ENCODE measurements around the gene VWA2. TPM values are rescaled to one million over a fixed set of nuclear protein-coding genes. Genes with fewer than 3 reads are reported as not detected.

Gene VWA2
- total and polyA plus RNA-seq, 7 experiments from 2014 or later, result 0.11 to 0.27 TPM; not detected in 5

DNA sequence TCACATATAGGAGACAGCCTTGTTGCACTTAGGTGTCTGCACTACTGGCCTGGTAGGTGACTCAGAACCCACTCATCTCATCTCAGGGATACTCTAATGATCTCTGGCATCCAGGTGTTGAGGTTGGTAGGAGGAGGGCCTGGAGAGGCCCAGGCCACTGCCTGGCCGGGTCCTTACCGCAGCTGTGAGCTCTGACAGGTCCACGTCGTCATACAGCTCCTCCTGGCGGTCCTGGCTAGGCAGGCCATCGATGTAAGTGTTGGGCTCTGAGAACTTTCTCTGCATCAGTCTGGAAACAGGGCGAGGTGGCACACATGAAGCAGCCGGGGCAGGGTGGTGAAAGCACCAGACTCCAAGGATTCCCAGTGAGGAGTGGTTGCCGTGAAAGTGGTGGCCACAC is 62.1 kb downstream of the VWA2 start:
- no peak overlapping the region for H3K4me3 ChIP-seq (ENCODE audit: low read length)
- POLR2A ChIA-PET, result no interaction called here
- Mint-ChIP-seq H3K27me3 (no peaks in the 10 kb centered on the region), H3K9me3 (peaks cover 0 to 7% (median 2%) of the 10 kb centered on the region in 11 donors), H3K4me3 (no peak overlapping the region), H3K36me3 (peaks cover 4 to 37% (median 16%) of the 10 kb centered on the region in 5 donors), H3K4me1 (peaks cover 9 to 13% (median 10%) of the 10 kb centered on the region in 7 donors), H3K27ac (no peak overlapping the region)
- no peaks in the 10 kb centered on the region for H3K27me3 ChIP-seq (ENCODE audit: control insufficient read depth in 2 of 2, insufficient read depth in 2 of 2, low read length in 2 of 2)
- intact Hi-C loops (cut with micrococcal nuclease), result loop anchor here (5.0 kb wide), 4 partner anchors 136 to 576 kb away; no protein-coding TSS in a partner anchor
- H3K27ac ChIP-seq (ENCODE audit: low read depth, low read length), result no peak overlapping the region
- no peak for ATAC-seq
- H3K4me1 ChIP-seq (ENCODE audit: control insufficient read depth in 2 of 2, insufficient read depth in 2 of 2, low read length in 2 of 2), result peaks cover 4 to 5% of the 10 kb centered on the region in 2 donors
- CTCF ChIA-PET, result no interaction called here
- peaks cover 0 to 14% (median 0%) of the 10 kb centered on the region in 3 experiments for H3K36me3 ChIP-seq (ENCODE audit: control insufficient read depth in 2 of 3, insufficient read depth in 3 of 3, low read length in 3 of 3)
- H3K9me3 ChIP-seq (ENCODE audit: control insufficient read depth in 2 of 3, low read length in 3 of 3), result peaks cover 0 to 6% (median 0%) of the 10 kb centered on the region in 3 experiments
- no peak for DNase-seq

DNA sequence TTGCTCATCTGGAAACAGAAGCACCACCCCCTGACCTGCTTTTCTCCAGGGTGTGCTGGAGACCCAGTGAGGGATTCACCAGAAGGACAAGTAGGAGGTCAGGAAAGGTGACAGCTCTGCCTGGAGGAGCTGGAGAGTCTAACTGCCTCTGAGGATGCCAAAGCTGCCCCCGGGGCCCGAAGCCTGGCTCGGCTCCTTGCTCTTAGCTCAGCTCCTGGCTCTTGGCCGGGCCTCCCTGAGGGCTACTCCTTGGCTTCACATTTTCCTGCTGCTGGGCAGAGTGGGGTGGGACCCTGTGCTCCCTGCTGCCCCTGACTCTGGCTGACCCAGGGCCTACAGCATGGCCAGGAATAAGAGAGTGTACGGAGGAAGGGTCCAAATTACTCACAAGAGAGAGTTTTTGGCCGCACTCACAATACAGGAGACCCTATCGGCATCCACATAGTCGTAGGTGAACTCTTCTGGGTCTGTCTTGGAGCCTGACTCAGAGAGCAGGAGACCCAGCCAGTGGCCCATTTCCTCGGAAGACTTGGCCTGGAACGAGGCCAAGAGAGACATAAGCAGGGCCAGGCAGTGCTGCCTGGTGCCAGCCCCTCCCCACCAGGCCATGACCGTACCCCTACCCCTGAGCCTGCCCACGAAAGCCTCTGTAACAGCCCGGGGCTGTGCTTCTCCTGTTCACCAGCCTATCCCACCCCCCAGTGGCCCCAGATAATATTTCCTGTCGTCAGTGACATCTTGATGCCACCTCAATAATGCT is 63.1 kb downstream of the VWA2 start:
- peaks cover 4 to 5% of the 10 kb centered on the region in 2 donors for H3K4me1 ChIP-seq (ENCODE audit: control insufficient read depth in 2 of 2, insufficient read depth in 2 of 2, low read length in 2 of 2)
- no peak overlapping the region for H3K4me3 ChIP-seq (ENCODE audit: low read length)
- H3K27ac ChIP-seq (ENCODE audit: low read depth, low read length), result no peak overlapping the region
- H3K4me1 Mint-ChIP-seq, result peaks cover 9 to 13% (median 10%) of the 10 kb centered on the region in 7 donors
- H3K36me3 Mint-ChIP-seq, result peaks cover 0 to 27% (median 8%) of the 10 kb centered on the region in 5 donors
- ATAC-seq, result no peak
- H3K27me3 Mint-ChIP-seq, result no peaks in the 10 kb centered on the region
- no peak overlapping the region for H3K4me3 Mint-ChIP-seq
- H3K9me3 ChIP-seq (ENCODE audit: control insufficient read depth in 2 of 3, low read length in 3 of 3), result no peaks in the 10 kb centered on the region
- no peaks in the 10 kb centered on the region for H3K27me3 ChIP-seq (ENCODE audit: control insufficient read depth in 2 of 2, insufficient read depth in 2 of 2, low read length in 2 of 2)
- peak overlapping the region in 1 of 9 donors; percentile 65 for H3K27ac Mint-ChIP-seq
- ChIA-PET CTCF (interaction anchor here (0.7 to 3.7 kb wide), 2 partner anchors 482 to 1566 kb away, joined by 3 to 66 read pairs; no protein-coding TSS in a partner anchor), POLR2A (no interaction called here)
- no peak for DNase-seq
- H3K36me3 ChIP-seq (ENCODE audit: control insufficient read depth in 2 of 3, insufficient read depth in 3 of 3, low read length in 3 of 3), result peaks cover 0 to 6% (median 0%) of the 10 kb centered on the region in 3 experiments
- H3K9me3 Mint-ChIP-seq, result peaks cover 0 to 3% (median 0%) of the 10 kb centered on the region in 11 donors
- intact Hi-C loops (cut with micrococcal nuclease), result loop anchor here (5.0 kb wide), 4 partner anchors 135 to 575 kb away; no protein-coding TSS in a partner anchor

DNA sequence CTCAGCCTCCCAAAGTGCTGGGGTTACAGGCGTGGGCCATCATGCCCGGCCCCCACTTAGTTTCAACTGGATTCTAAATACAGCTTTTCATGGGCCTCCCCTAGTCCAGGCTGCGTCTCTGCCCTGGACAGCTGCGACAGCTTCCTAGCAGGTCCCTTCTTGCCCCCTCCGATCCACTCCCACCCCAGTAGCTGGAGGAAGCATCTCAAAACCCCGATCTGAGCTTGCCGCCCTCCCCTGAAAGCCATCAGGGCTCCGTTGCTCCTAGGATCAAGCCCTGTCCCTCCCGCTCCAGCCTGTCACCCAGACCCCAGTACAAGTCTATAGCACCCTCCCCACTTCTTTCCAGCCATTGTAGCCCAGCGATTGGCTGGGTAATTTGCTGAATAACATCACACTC is 64.5 kb downstream of the VWA2 start:
- H3K36me3 ChIP-seq (ENCODE audit: control insufficient read depth in 2 of 3, insufficient read depth in 3 of 3, low read length in 3 of 3), result no peaks in the 10 kb centered on the region
- peak overlapping the region in 3 of 9 donors; percentile 46 to 72 (median 68) for H3K27ac Mint-ChIP-seq
- ATAC-seq (no peak), DNase-seq (no peak)
- no peak overlapping the region for H3K27ac ChIP-seq (ENCODE audit: low read depth, low read length)
- H3K27me3 Mint-ChIP-seq, result no peaks in the 10 kb centered on the region
- peaks cover 0 to 18% (median 4%) of the 10 kb centered on the region in 5 donors for H3K36me3 Mint-ChIP-seq
- H3K9me3 ChIP-seq (ENCODE audit: control insufficient read depth in 2 of 3, low read length in 3 of 3), result no peaks in the 10 kb centered on the region
- intact Hi-C loops (cut with micrococcal nuclease), result loop anchor here (5.0 kb wide), 4 partner anchors 134 to 574 kb away; no protein-coding TSS in a partner anchor
- peaks cover 4 to 5% of the 10 kb centered on the region in 2 donors for H3K4me1 ChIP-seq (ENCODE audit: control insufficient read depth in 2 of 2, insufficient read depth in 2 of 2, low read length in 2 of 2)
- CTCF ChIA-PET, result interaction anchor here (0.7 to 3.7 kb wide), 16 partner anchors 12 to 826 kb away, joined by 3 to 66 read pairs (median 4); partner anchors contain the start of gene FHIP2A
- POLR2A ChIA-PET, result no interaction called here
- H3K4me3 ChIP-seq (ENCODE audit: low read length), result peak overlapping the region; percentile 68
- no peaks in the 10 kb centered on the region for H3K27me3 ChIP-seq (ENCODE audit: control insufficient read depth in 2 of 2, insufficient read depth in 2 of 2, low read length in 2 of 2)
- peak overlapping the region in 9 of 10 donors; percentile 83 to 94 (median 91) for H3K4me3 Mint-ChIP-seq
- peaks cover 9 to 13% (median 12%) of the 10 kb centered on the region in 7 donors for H3K4me1 Mint-ChIP-seq
- H3K9me3 Mint-ChIP-seq, result no peaks in the 10 kb centered on the region

DNA sequence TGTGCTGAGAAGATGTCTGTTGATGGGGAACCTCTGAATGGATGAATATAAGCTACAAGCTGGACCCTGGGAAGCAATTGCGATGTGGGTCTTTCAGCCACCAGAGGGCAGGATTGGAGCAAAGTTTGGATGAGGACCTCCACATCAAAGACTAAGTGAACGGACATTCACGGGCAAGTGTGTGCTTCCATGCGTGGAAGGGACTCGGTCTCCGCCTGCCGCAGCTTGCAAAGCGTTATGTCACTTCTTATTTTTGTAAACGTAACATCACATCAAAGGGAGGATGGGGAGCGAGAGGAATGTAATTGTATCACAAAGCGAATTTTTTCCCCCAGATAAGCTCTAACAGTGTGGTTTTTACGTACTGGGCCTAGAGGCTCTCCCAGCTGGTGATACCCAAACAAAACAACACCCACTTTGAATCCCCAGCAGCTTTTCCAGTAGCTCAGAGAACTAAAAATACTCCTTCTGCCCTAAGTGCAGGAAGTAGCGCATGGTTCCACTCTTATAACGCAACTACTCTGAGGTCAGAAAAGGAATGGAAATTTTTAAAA is 65.0 kb downstream of the VWA2 start:
- Mint-ChIP-seq H3K4me1 (peaks cover 9 to 13% (median 12%) of the 10 kb centered on the region in 7 donors), H3K36me3 (peaks cover 0 to 13% (median 4%) of the 10 kb centered on the region in 5 donors), H3K27ac (peak overlapping the region in 8 of 9 donors; percentile 4 to 86 (median 68)), H3K9me3 (no peaks in the 10 kb centered on the region), H3K27me3 (no peaks in the 10 kb centered on the region), H3K4me3 (peak overlapping the region; percentile 83 to 94 (median 92))
- Histone ChIP-seq H3K27me3 (ENCODE audit: control insufficient read depth in 2 of 2, insufficient read depth in 2 of 2, low read length in 2 of 2) (no peaks in the 10 kb centered on the region), H3K9me3 (ENCODE audit: control insufficient read depth in 2 of 3, low read length in 3 of 3) (no peaks in the 10 kb centered on the region), H3K4me3 (ENCODE audit: low read length) (peak overlapping the region; percentile 68), H3K36me3 (ENCODE audit: control insufficient read depth in 2 of 3, insufficient read depth in 3 of 3, low read length in 3 of 3) (no peaks in the 10 kb centered on the region), H3K27ac (ENCODE audit: low read depth, low read length) (peak overlapping the region; percentile 6), H3K4me1 (ENCODE audit: control insufficient read depth in 2 of 2, insufficient read depth in 2 of 2, low read length in 2 of 2) (peaks cover 4 to 5% of the 10 kb centered on the region in 2 donors)
- ChIA-PET CTCF (interaction anchor here (0.7 to 3.7 kb wide), 16 partner anchors 11 to 826 kb away, joined by 3 to 66 read pairs (median 4); partner anchors contain the start of gene FHIP2A), POLR2A (interaction anchor here (0.7 kb wide), 1 partner anchor 154 kb away, joined by 3 read pairs; no protein-coding TSS in a partner anchor)
- peak; percentile 60 for ATAC-seq
- intact Hi-C loops (cut with micrococcal nuclease), result loop anchor here (1.0 to 5.0 kb wide), 13 partner anchors 130 to 825 kb away; partner anchors contain the start of genes FHIP2A (in 2 of the 2), CCDC186 (in 1 of the 2) and TRUB1 (in 1 of the 2)
- peak; percentile 19 to 67 (median 52) for DNase-seq

DNA sequence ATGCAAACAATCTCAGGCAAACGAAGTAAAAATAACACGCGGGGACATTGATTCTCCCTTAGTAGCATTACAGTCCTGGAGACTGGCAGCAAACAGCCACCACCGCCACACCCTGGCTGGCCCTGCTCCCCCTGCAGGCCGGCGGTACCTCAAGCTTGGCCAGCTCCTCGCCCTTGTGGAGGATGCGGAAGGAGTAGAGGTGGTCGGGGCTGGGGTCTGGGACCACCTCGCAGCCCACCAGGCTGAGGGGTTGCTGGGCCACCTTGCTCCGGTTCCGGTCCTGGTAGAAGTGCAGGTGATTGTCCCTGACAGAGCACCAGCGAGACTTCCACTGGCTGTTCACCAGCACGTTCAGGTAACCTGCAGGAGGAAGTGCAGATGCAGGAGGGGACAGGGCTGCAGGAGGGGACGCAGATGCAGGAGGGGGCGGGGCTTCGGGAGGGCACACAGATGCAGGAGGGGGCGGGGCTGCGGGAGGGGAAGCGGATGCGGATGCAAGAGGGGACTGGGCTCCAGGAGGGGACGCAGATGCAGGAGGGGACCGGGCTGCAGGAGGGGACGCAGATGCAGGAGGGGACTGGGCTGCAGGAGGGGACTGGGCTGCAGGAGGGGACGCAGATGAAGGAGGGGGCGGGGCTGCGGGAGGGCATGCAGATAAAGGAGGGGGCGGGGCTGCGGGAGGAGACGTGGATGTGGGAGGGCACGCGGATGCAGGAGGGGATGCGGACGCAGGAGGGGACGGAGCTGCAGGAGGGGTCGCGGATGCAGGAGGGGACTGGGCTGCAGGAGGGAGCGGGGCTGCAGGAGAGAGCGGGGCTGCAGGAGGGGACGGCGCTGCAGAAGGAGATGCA is 65.7 kb downstream of the VWA2 start:
- ChIA-PET POLR2A (interaction anchor here (0.7 kb wide), 1 partner anchor 153 kb away, joined by 3 read pairs; no protein-coding TSS in a partner anchor), CTCF (interaction anchor here (0.9 to 3.7 kb wide), 13 partner anchors 11 to 825 kb away, joined by 3 to 66 read pairs (median 4); partner anchors contain the start of gene FHIP2A)
- H3K9me3 Mint-ChIP-seq, result no peaks in the 10 kb centered on the region
- H3K4me3 Mint-ChIP-seq, result peak overlapping the region; percentile 83 to 94 (median 92)
- peak overlapping the region in 7 of 9 donors; percentile 4 to 86 (median 68) for H3K27ac Mint-ChIP-seq
- Histone ChIP-seq H3K36me3 (ENCODE audit: control insufficient read depth in 2 of 3, insufficient read depth in 3 of 3, low read length in 3 of 3) (no peaks in the 10 kb centered on the region), H3K27me3 (ENCODE audit: control insufficient read depth in 2 of 2, insufficient read depth in 2 of 2, low read length in 2 of 2) (no peaks in the 10 kb centered on the region), H3K27ac (ENCODE audit: low read depth, low read length) (no peak overlapping the region), H3K9me3 (ENCODE audit: control insufficient read depth in 2 of 3, low read length in 3 of 3) (no peaks in the 10 kb centered on the region), H3K4me1 (ENCODE audit: control insufficient read depth in 2 of 2, insufficient read depth in 2 of 2, low read length in 2 of 2) (peaks cover 4 to 5% of the 10 kb centered on the region in 2 donors), H3K4me3 (ENCODE audit: low read length) (peak overlapping the region; percentile 68)
- H3K27me3 Mint-ChIP-seq, result no peaks in the 10 kb centered on the region
- peaks cover 0 to 6% (median 0%) of the 10 kb centered on the region in 5 donors for H3K36me3 Mint-ChIP-seq
- intact Hi-C loops (cut with micrococcal nuclease), result loop anchor here (1.0 to 5.0 kb wide), 13 partner anchors 130 to 825 kb away; partner anchors contain the start of genes FHIP2A (in 2 of the 2), CCDC186 (in 1 of the 2) and TRUB1 (in 1 of the 2)
- peaks cover 9 to 13% (median 12%) of the 10 kb centered on the region in 7 donors for H3K4me1 Mint-ChIP-seq
- ATAC-seq (peak; percentile 80), DNase-seq (peak; percentile 25 to 59 (median 54))

Measured in naive thymus-derived CD4-positive, alpha-beta T cell (primary cell).